Spleen (tissue), 11 donors: ENCODE measurements around the gene GALNT16. TPM values are rescaled to one million over a fixed set of nuclear protein-coding genes. Genes with fewer than 3 reads are reported as not detected.
A peak's percentile ranks its signal among the peaks of the same experiment; 100 is the strongest.

Experiments
- DNase-seq: peaks from one replicate; pipeline ENCODE4 v3.0.0-alpha.2; 2020
- H3K27ac ChIP-seq, 8 donors: fragments of 200-600 bp; sonication (generic) in 7 of 8; 1 replicate in 4 of 8; 2 replicates in 4 of 8; pipeline versions ENCODE4 v1.5.0 to v1.8.0; 2016 to 2021; ENCODE audit warnings: inconsistent platforms in 4 of 8, mild to moderate bottlenecking in 4 of 8, moderate library complexity in 1 of 8
- H3K27me3 ChIP-seq, 7 donors: fragments of 200-600 bp; sonication (generic) in 6 of 7; replicated peaks in 1 of 7; 1 replicate in 4 of 7; 2 replicates in 3 of 7; pipeline versions ENCODE4 v1.5.0 to v1.8.0; 2016 to 2021; ENCODE audit warnings: inconsistent platforms in 3 of 7, mild to moderate bottlenecking in 1 of 7
- H3K36me3 ChIP-seq, 6 donors: fragments of 200-600 bp; sonication (generic) in 5 of 6; 1 replicate in 4 of 6; 2 replicates in 2 of 6; pipeline versions ENCODE4 v1.5.0 to v1.8.0; 2016 to 2021; ENCODE audit warnings: inconsistent platforms in 2 of 6
- H3K4me1 ChIP-seq, 6 donors: fragments of 200-600 bp; sonication (generic) in 5 of 6; 1 replicate in 3 of 6; 2 replicates in 3 of 6; pipeline versions ENCODE4 v1.5.0 to v1.8.0; 2016 to 2021; ENCODE audit warnings: inconsistent platforms in 3 of 6
- H3K4me3 ChIP-seq, 8 donors: fragments of 200-600 bp; sonication (generic) in 7 of 8; 1 replicate in 4 of 8; 2 replicates in 4 of 8; pipeline versions ENCODE4 v1.5.0 to v1.8.0; 2016 to 2021; ENCODE audit warnings: inconsistent platforms in 4 of 8, mild to moderate bottlenecking in 4 of 8, moderate library complexity in 2 of 8
- H3K9me3 ChIP-seq, 8 donors: fragments of 200-600 bp; sonication (generic) in 7 of 8; 1 replicate in 4 of 8; 2 replicates in 4 of 8; pipeline versions ENCODE4 v1.5.0 to v1.8.0; 2016 to 2021; ENCODE audit warnings: inconsistent platforms in 4 of 8
- CTCF ChIP-seq, 11 experiments: fragments of 200-600 bp in 7 of 11; fragments of 450-650 bp in 4 of 11; sonication (generic) in 4 of 11; IDR thresholded peaks in 8 of 11; conservative IDR thresholded peaks in 3 of 11; 1 replicate in 7 of 11; 2 replicates in 4 of 11; pipeline versions ENCODE4 v1.4.0 to v1.8.0; 2016 to 2021; ENCODE audit warnings: antibody characterized with exemption in 11 of 11, inconsistent platforms in 4 of 11, mild to moderate bottlenecking in 1 of 11
- POLR2A ChIP-seq, 3 donors: fragments of 450-650 bp; IDR thresholded peaks; one replicate each; pipeline ENCODE4 v1.5.1; 2017; ENCODE audit warnings: antibody characterized with exemption in 3 of 3, mild to moderate bottlenecking in 1 of 3
- POLR2AphosphoS5 ChIP-seq, 3 donors: sonication (generic); formaldehyde crosslinking; IDR thresholded peaks; one replicate each; pipeline ENCODE4 v1.5.1; 2017; ENCODE audit warnings: antibody characterized with exemption in 3 of 3
- WGBS, 5 donors: extraction: QIAGEN DNeasy Blood & Tissue Kit in 3 of 5; methylation state at CpG; one replicate each; pipeline versions ENCODE4 v1.1.5 to v1.1.7; 2013 to 2018; 5-methylcytosine and 5-hydroxymethylcytosine counted together
- intact Hi-C: fragments of 100-400 bp; cut with DNase I; formaldehyde crosslinking; loops from one replicate; pipeline ENCODE4 v1.15.0; 2023; ENCODE audit warnings: low total_unique reads
- polyA plus RNA-seq, 3 donors: library from polyadenylated mRNA; stranded (reverse); fragments of 200-250 nt; gene quantifications; one replicate each; pipeline ENCODE4 v1.2.1, GENCODE V29; 2013
- total RNA-seq, 7 donors: library from RNA; depleted of rRNA in 3 of 7; stranded (reverse); fragments of >200 nt in 3 of 7; fragmentation: NEBNext Ultra II Directional in 4 of 7; extraction: Animal tissue kit (Norgen Biotek cat#: 25700) in 4 of 7; gene quantifications; one replicate each; pipeline versions ENCODE4 v1.1.0 to v1.2.1, GENCODE V29; 2016 to 2021
- donor health status: healthy with polysubstance abuse.
- donor health status: DM: no; HTN: no; CAD: no; lungs with moderate emphysema.
- donor health status: DM: no; HTN: no; CAD: no.
- donor health status: Bipolar disorder and iron deficiency.
- donor health status: healthy.
- donor health status: DM: no; HTN: no; CAD: no.
- donor health status: DM: yes; HTN: yes; CAD: no.

The GALNT16 gene
- total and polyA plus RNA-seq, 10 donors: 2.1 to 36.4 (median 10.0) TPM

GRCh38 chr14:69261761-69262331 is 1.9 kb downstream of the GALNT16 start:
- peak overlapping the region; percentile 40 to 76 (median 54) for H3K4me3 ChIP-seq
- WGBS, 5 donors: 30 to 53% (median 40%) methylated on average over 5 of the region's 5 CpGs
- H3K36me3 ChIP-seq: no peaks in the 10 kb centered on the region
- peaks cover 6 to 39% (median 30%) of the 10 kb centered on the region in 6 donors for H3K4me1 ChIP-seq
- peak overlapping the region in 4 of 8 donors; percentile 44 to 61 (median 51) for H3K27ac ChIP-seq
- peaks cover 3 to 84% (median 34%) of the 10 kb centered on the region in 7 donors for H3K27me3 ChIP-seq
- no peak for TF ChIP-seq CTCF (IDR thresholded peaks at IDR 0.05 in 8 of 11, conservative IDR thresholded peaks at IDR 0.05 in 3 of 11)
- peak in 1 of 3 donors; percentile 21 for TF ChIP-seq POLR2AphosphoS5 (IDR thresholded peaks at IDR 0.05)
- intact Hi-C loops: no loop called here
- no peaks in the 10 kb centered on the region for H3K9me3 ChIP-seq
- no peak for DNase-seq

- Histone ChIP-seq H3K27me3 (peaks cover 3 to 77% (median 34%) of the 10 kb centered on the region in 7 donors), H3K36me3 (no peaks in the 10 kb centered on the region), H3K9me3 (no peaks in the 10 kb centered on the region), H3K4me1 (peaks cover 6 to 39% (median 30%) of the 10 kb centered on the region in 6 donors), H3K27ac (no peak overlapping the region), H3K4me3 (no peak overlapping the region)
- no peak for DNase-seq
- TF ChIP-seq POLR2AphosphoS5 (IDR thresholded peaks at IDR 0.05): no peak
- TF ChIP-seq POLR2A (IDR thresholded peaks at IDR 0.05): no peak
- no peak for TF ChIP-seq CTCF (IDR thresholded peaks at IDR 0.05 in 8 of 11, conservative IDR thresholded peaks at IDR 0.05 in 3 of 11)
- 73 to 84% (median 77%) methylated on average over 3 of the region's 3 CpGs for WGBS, 5 donors
- intact Hi-C loops: no loop called here
Measured at GRCh38 chr14:69262516-69262915, 2.6 kb downstream of the GALNT16 start.

GRCh38 chr14:69263364-69263763 is 3.4 kb downstream of the GALNT16 start:
- H3K27ac ChIP-seq: no peak overlapping the region
- no peak for DNase-seq
- peaks cover 6 to 39% (median 30%) of the 10 kb centered on the region in 6 donors for H3K4me1 ChIP-seq
- peaks cover 3 to 68% (median 34%) of the 10 kb centered on the region in 7 donors for H3K27me3 ChIP-seq
- WGBS, 5 donors: 77 to 89% (median 83%) methylated on average over 6 of the region's 6 CpGs
- intact Hi-C loops: no loop called here
- H3K36me3 ChIP-seq: no peaks in the 10 kb centered on the region
- TF ChIP-seq POLR2AphosphoS5 (IDR thresholded peaks at IDR 0.05) (no peak), POLR2A (IDR thresholded peaks at IDR 0.05) (no peak), CTCF (IDR thresholded peaks at IDR 0.05 in 8 of 11, conservative IDR thresholded peaks at IDR 0.05 in 3 of 11) (no peak)
- no peak overlapping the region for H3K4me3 ChIP-seq
- H3K9me3 ChIP-seq: no peaks in the 10 kb centered on the region

- no peak overlapping the region for H3K4me3 ChIP-seq
- TF ChIP-seq POLR2AphosphoS5 (IDR thresholded peaks at IDR 0.05) (no peak), POLR2A (IDR thresholded peaks at IDR 0.05) (no peak), CTCF (IDR thresholded peaks at IDR 0.05 in 8 of 11, conservative IDR thresholded peaks at IDR 0.05 in 3 of 11) (no peak)
Measured at GRCh38 chr14:69263771-69264170, 3.8 kb downstream of the GALNT16 start.

More at GRCh38 chr14:69263771-69264170, 3.8 kb downstream of the GALNT16 start:
- intact Hi-C loops: no loop called here
- DNase-seq: no peak
- peaks cover 6 to 38% (median 30%) of the 10 kb centered on the region in 6 donors for H3K4me1 ChIP-seq
- no peaks in the 10 kb centered on the region for H3K36me3 ChIP-seq
- no peaks in the 10 kb centered on the region for H3K9me3 ChIP-seq
- WGBS, 5 donors: 62 to 87% (median 81%) methylated on average over 8 of the region's 8 CpGs
- no peak overlapping the region for H3K27ac ChIP-seq
- peaks cover 3 to 64% (median 34%) of the 10 kb centered on the region in 7 donors for H3K27me3 ChIP-seq
